Measurements from ENCODE around the gene FRMD7.
"Not testable (repeated sequence)": the region's sequence is repeated elsewhere in the genome, so short reads cannot be mapped to it uniquely, and the experiment has no call there.

FRMD7 gene

GRCh38 chrX:132092439-132093065 is 35.3 kb downstream of the FRMD7 start:
- DNase-seq = peak; percentile 59

- DNase-seq = no peak
Observed at GRCh38 chrX:132090403-132091159, 37.2 kb downstream of the FRMD7 start.

DNA sequence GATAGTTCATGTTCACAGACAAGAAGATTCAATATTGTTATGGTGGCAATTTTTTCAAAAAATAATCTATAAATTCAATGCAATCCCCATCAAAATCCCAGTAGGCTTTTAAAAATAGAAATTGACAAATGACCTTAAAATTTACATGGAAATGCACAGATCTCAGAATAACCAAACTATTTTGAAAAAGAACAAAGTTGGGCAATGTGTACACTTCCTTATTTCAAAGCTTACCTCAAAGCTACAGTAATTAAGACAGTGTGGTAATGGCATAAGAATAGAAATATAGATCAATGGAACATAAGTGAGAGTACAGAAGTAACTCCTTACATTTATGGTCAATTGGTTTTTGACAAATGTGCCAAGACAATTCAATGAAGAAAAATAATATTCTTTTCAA is 39.0 kb downstream of the FRMD7 start:
- DNase-seq = no peak

- no peak for DNase-seq
Observed at GRCh38 chrX:132086672-132087071, 41.1 kb downstream of the FRMD7 start.

- no peak for DNase-seq
Observed at GRCh38 chrX:132085786-132086185, 42.0 kb downstream of the FRMD7 start.

DNA sequence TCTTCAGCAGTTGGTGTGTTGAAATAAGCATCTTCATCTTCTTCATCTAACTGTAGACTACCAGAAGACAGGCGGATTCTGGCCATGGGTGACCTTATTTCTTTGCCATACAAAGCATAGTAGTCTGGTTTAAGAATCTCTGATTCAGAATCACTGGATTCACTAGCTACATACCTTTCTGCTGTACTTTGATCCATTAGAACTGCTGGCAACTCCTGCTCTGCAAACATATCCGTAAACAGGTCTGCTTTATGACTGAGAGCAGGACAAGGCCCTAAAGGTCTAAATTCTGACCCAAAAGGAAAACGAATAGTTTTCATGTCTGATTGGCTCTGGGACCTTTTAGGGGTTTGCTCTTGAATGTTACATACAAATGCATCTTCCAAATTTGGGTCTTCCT is 49.9 kb downstream of the FRMD7 start:
- no peak for DNase-seq

DNA sequence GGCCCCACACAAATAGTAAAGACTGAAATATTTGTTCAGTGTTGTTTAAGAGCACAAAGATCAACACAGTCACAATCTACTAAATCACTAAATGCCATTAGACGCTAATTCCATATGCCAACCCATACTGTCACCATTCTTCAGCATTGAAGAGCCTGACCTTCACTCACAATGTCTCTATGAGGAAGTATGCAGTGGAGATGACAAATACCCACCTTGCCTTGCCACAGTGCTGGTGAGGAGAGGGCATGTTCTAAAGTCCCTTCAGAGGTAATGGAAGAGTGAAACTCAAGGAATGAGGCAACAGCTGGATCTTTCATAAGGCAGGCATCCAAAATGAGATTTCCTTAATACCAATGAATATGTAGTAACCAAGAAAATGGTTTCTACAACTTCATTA is 50.4 kb downstream of the FRMD7 start:
- DNase-seq = no peak

DNA sequence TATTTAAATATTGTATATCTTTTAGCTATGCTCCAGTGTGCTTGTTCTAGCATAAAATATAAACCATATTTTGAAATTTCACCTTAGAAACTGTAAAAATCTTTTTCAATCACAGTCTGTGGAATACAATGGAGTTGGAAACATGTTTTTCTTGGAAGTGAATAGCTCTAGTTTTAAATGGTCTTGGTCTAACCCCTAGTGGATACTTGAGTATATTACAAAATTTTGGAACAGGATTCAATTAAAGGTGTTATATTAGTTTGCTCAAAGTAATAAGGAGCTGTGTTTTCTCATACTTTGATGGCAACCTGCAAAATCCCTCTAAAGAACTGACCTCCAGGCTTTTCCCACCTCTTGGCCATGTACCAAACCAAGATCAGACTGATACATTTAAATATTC is 56.6 kb downstream of the FRMD7 start:
- no peak for DNase-seq

- no peak for DNase-seq
Observed at GRCh38 chrX:132068405-132068804, 59.4 kb downstream of the FRMD7 start.

DNA sequence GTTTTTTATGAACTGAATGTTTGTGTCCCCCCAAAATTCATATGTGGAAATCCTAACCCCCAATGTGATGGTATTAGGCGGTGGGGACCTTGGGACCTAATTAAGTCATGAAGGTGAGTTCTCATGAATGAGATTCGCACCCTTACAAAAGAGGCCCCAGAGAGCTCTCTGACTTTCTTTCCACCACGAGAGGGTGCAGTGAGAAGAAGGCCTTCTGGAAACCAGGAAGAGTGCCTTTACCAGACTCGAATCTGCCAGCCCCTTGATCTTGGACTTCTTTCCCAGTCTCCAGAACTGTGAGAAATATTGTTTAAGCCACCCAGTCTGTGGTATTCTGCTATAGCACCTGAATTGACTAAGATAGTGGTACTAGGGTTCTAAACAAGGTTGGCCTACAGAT is 64.0 kb downstream of the FRMD7 start:
- no peak for DNase-seq

GRCh38 chrX:132063334-132063733 is 64.5 kb downstream of the FRMD7 start:
- DNase-seq = no peak

DNA sequence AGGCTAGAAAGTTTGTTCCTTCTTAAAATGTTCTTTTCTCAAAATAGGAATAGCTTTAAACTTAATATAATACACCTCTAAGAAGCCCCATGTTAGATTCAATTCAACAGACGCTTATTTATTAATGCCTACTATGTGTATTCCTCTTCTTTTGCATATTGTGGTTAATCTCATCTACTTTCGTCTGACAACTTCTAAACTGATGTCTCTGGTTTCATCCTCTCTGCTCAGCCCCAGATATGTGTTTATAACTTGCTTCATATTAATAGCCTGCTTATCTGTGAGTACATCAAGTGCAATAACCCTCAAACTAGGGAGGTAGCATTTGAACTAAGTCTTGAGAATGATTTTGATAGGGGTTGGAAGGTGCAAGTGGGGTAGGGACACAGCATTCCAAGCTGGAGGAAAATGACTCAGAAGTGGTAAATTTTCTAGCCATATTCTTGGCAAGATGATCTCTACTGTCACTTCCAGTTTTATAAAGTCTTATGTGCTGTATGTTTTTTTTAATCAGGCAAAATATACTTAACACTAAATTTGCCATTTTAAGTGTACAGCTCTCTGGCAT is 67.8 kb downstream of the FRMD7 start:
- DNase-seq = no peak

DNA sequence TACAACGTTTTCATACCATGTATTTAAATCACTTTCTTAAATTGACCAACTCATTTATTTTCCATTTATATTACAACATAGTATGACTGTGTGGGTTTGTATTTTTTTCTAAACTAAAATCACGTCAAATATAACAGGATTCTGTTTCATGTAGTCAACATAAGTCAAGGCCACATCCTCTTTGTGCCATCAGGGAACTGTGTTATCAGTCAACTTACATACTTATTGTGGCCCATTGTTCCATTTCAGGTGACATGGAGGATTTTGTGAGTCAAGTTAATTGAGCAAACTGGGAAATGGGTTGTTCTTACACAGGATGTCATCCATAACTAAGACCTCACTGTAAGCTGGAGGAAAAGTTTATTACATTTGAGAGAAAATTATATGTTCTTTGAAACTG is 68.8 kb downstream of the FRMD7 start:
- DNase-seq = no peak

- DNase-seq = no peak
Observed at GRCh38 chrX:132058050-132058449, 69.8 kb downstream of the FRMD7 start.

- not testable (repeated sequence) for DNase-seq
Observed at GRCh38 chrX:132051778-132052177, 76.0 kb downstream of the FRMD7 start.

DNA sequence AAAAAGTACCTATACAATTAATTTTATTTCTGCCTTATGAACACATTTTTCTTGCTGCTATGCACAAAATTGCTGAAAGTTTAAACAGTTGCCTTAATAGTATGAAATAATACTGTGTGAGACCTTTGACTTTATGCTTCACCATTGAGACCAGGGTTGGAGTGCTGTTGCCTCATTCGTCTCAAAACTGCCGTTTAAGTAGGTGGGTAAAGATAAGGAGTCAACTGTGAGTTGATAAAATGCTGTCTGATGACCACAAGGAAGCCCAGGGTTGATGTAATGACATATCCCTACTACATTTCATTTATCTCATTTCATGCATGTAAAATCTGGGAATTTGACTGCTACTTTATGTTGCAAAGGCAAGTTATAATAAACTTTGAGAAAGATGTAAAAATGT is 81.3 kb downstream of the FRMD7 start:
- DNase-seq = no peak

DNA sequence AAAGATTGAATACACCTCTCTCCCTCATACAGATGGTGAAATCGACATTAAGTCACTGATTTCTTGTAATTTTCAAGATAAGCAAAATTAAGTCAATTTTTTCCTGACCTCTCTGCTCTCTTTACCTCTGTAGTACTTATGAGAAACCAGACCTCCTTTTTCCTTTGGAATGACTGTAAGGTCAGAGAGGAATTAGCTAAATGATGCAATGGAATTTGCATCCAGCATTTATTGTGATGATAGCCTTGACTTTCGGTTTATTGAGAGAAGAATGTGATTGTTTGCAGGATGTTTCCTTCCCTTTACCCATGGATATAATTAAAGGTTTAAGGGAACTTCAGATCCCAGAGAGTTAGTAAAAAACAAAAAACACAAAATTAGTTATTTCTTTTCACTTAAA is 82.4 kb downstream of the FRMD7 start:
- no peak for DNase-seq

DNA sequence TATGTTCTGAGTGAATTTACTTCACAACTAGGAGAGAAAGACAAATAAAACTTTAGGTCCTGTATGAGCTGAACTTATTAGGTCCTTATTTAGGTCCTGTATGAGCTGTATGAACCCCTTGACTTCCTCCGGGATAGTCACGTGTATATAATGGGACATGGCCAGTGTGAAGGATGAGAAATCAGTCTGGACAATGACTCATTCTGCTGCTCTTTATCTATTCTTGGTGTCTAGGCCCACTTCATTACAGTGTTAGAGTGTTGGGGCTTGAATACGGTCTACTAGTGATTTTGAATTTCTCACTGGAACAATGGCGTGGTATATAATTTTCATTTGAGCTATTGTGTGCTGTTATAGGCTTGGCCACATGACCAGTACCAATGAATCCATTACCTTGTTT is 82.9 kb downstream of the FRMD7 start:
- DNase-seq = no peak

- DNase-seq = no peak
Observed at GRCh38 chrX:132043977-132044376, 83.8 kb downstream of the FRMD7 start.

DNA sequence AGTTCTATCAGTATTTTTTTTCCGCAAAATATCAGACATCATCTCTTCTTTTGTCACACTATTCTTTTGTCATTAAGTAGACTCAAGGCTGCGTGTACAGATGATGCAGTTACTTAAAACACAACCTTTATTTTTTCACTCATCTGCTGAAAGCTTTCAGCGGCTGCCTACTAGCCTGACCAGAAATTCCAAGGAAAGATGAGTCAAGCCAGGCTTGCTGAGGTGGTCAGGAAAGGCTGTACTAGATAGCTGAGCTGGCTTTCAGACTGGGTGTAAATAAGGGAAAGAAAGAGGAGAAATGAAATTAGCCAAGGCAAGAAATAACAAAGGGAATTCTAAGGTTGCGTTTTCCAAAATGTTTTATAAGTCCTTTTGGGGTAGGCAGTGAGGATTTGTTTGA is 86.8 kb downstream of the FRMD7 start:
- DNase-seq = no peak

DNA sequence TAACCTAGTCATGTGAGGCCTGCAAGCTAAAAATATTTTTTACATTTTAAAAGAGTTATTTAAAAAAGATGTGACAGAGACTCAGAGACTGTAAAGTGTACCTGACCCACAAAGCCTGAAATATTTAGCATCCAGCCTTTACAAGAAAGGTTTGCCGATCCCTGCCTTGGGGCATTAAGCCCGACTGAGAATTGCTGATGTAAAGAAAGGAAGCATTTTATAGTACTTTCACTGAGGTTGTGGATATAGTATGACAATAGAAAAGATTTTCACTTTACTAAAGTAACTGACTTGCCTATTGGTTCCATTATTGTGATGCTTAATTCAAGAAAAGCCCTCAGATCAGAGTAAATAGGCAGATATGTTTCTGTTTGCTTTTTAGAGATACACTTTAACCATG is 87.8 kb downstream of the FRMD7 start:
- DNase-seq = no peak

GRCh38 chrX:132037479-132037993 is 90.3 kb downstream of the FRMD7 start:
- DNase-seq = no peak

- no peak for DNase-seq
Observed at GRCh38 chrX:132034648-132035047, 93.2 kb downstream of the FRMD7 start.

- DNase-seq = no peak
Observed at GRCh38 chrX:132033166-132033565, 94.7 kb downstream of the FRMD7 start.

Data from CD4-positive, alpha-beta T cell treated with Interleukin-6 for 4 hours (primary cell).